Fibroblast of villous mesenchyme (primary cell): ENCODE results near the gene CSH1. TPM values are rescaled to one million over a fixed set of nuclear protein-coding genes. Genes with fewer than 3 reads are reported as not detected.

Experiments used
- DNase-seq: peaks from one replicate; pipeline ENCODE4 v3.0.0-alpha.2; 2010; ENCODE audit warnings: low read depth
- H3K4me3 ChIP-seq: 2 replicates; pipeline ENCODE4 v1.5.1; 2011; ENCODE audit warnings: low read depth, mild to moderate bottlenecking, low read length
- CTCF ChIP-seq: IDR thresholded peaks from 2 replicates; pipeline ENCODE4 v1.5.1; 2012; ENCODE audit warnings: low read depth, mild to moderate bottlenecking, low read length; ENCODE audit not compliant: insufficient read depth
- small RNA-seq: library from RNA; depleted of rRNA; stranded (forward); fragments of <200 nt; gene quantifications from one replicate; pipeline ENCODE3, GENCODE V24; 2012
- total RNA-seq: library from RNA; depleted of rRNA; stranded (reverse); fragments of >200 nt; gene quantifications from 2 replicates; pipeline ENCODE4 v1.2.3, GENCODE V29; 2012

The CSH1 gene
- total RNA-seq, 1 donor = not detected

- no peak overlapping the region for H3K4me3 ChIP-seq
- DNase-seq = no peak
- TF ChIP-seq CTCF = no peak
Observed at GRCh38 chr17:63850401-63850800, 46.0 kb downstream of the CSH1 start.

GRCh38 chr17:63848834-63849689 lies 47.3 kb downstream of the CSH1 start:
- H3K4me3 ChIP-seq = peak overlapping the region; percentile 53
- TF ChIP-seq CTCF = peak; percentile 64
- DNase-seq = peak; percentile 91

- TF ChIP-seq CTCF = no peak
- DNase-seq = no peak
- H3K4me3 ChIP-seq = no peak overlapping the region
Observed at GRCh38 chr17:63847525-63848249, 48.7 kb downstream of the CSH1 start.

GRCh38 chr17:63845509-63845908 lies 50.9 kb downstream of the CSH1 start:
- no peak overlapping the region for H3K4me3 ChIP-seq
- DNase-seq = no peak
- TF ChIP-seq CTCF = no peak

Small RNAs within 50 kb of the gene (small RNA-seq; reads per million reads assigned to genes)
- gene AC040958.1 (not detected), gene AC127029.1 (not detected), gene GH1 (not detected)

Other genes with a start within 250 kb of the CSH1 start
- gene LIMD2, start 196.4 kb downstream of the CSH1 start, total RNA-seq = 4.5 and 5.2 TPM in 2 replicates
- 23.2 and 25.0 TPM in 2 replicates for gene STRADA, start 154.8 kb downstream of the CSH1 start, total RNA-seq
- gene CCDC47, start 123.0 kb downstream of the CSH1 start, total RNA-seq = 62.8 and 76.4 TPM in 2 replicates
- gene DDX42, start 122.4 kb downstream of the CSH1 start, total RNA-seq = 85.0 and 85.9 TPM in 2 replicates
- 42.7 and 44.1 TPM in 2 replicates for gene PSMC5, start 69.1 kb downstream of the CSH1 start, total RNA-seq
- gene FTSJ3, start 68.9 kb downstream of the CSH1 start, total RNA-seq = 50.6 and 72.5 TPM in 2 replicates
- 61.8 and 66.9 TPM in 2 replicates for gene SMARCD2, start 53.9 kb downstream of the CSH1 start, total RNA-seq
- gene CSH2, start 22.9 kb downstream of the CSH1 start, total RNA-seq = not detected in 2 replicates
- gene GH2, start 14.6 kb downstream of the CSH1 start, total RNA-seq = not detected in 2 replicates
- gene CSHL1, start 14.7 kb upstream of the CSH1 start, total RNA-seq = not detected in 2 replicates
- gene GH1, start 22.3 kb upstream of the CSH1 start, total RNA-seq = not detected in 2 replicates
- not detected in 2 replicates for gene CD79B, start 35.8 kb upstream of the CSH1 start, total RNA-seq
- under 0.01 TPM in 1 of 2 replicates, not detected in the other for gene SCN4A, start 76.3 kb upstream of the CSH1 start, total RNA-seq
- gene PRR29, start 101.8 kb upstream of the CSH1 start, total RNA-seq = under 0.01 TPM in 2 replicates
- gene ICAM2, start 124.1 kb upstream of the CSH1 start, total RNA-seq = 1.3 and 1.7 TPM in 2 replicates
- 13.5 and 14.7 TPM in 2 replicates for gene ERN1, start 233.6 kb upstream of the CSH1 start, total RNA-seq